H1 (cell line): ENCODE measurements around the gene CSTF3. TPM values are rescaled to one million over a fixed set of nuclear protein-coding genes. Genes with fewer than 3 reads are reported as not detected.

Source experiments
- CTCF ChIA-PET: fragments of 300-600 bp; sonication (Branson Sonifier 250); formaldehyde crosslinking; loops from one replicate; lab custom pipeline; 2021; ENCODE audit not compliant: partially characterized antibody; lab: Charles Lee
- POLR2A ChIA-PET: fragments of 300-600 bp; sonication (Branson Sonifier 250); formaldehyde crosslinking; loops from one replicate; lab custom pipeline; 2021; ENCODE audit warnings: inconsistent platforms; ENCODE audit not compliant: partially characterized antibody; lab: Charles Lee
- DNase-seq, 2 experiments: peaks; one replicate each; pipeline versions ENCODE4 v3.0.0 to v3.0.0-alpha.2; 2010 to 2022; ENCODE audit warnings: low spot score in 2 of 2, low read depth in 1 of 2, mixed read lengths in 1 of 2
- FAIRE-seq: peaks from 2 replicates; lab custom pipeline; 2011; peaks lifted over from hg19 to GRCh38; lab: Jason Lieb, UNC
- H2AFZ ChIP-seq: 2 replicates; pipeline ENCODE4 v1.8.1; 2012; ENCODE audit warnings: low read length, inconsistent platforms
- H2AK5ac ChIP-seq: 2 replicates; pipeline ENCODE4 v1.6.1; 2013; ENCODE audit warnings: low read depth, low read length
- H2BK120ac ChIP-seq: replicated peaks from 2 replicates; pipeline ENCODE3; 2013; ENCODE audit warnings: low read depth, low read length, inconsistent platforms
- H2BK12ac ChIP-seq: 2 replicates; pipeline ENCODE4 v1.6.1; 2013; ENCODE audit warnings: low read depth, low read length
- H2BK15ac ChIP-seq: 2 replicates; pipeline ENCODE4 v1.6.1; 2013; ENCODE audit warnings: low read length
- H2BK20ac ChIP-seq: 2 replicates; pipeline ENCODE4 v1.6.1; 2013; ENCODE audit warnings: low read length
- H2BK5ac ChIP-seq: 2 replicates; pipeline ENCODE4 v1.6.1; 2013; ENCODE audit warnings: low read depth, low read length
- H3K14ac ChIP-seq: 2 replicates; pipeline ENCODE4 v1.6.1; 2013; ENCODE audit warnings: inconsistent platforms; ENCODE audit not compliant: insufficient read length
- H3K18ac ChIP-seq: 2 replicates; pipeline ENCODE4 v1.6.1; 2013; ENCODE audit warnings: low read length; ENCODE audit errors: extremely low read depth
- H3K23ac ChIP-seq: 2 replicates; pipeline ENCODE4 v1.6.1; 2013; ENCODE audit warnings: inconsistent platforms; ENCODE audit not compliant: insufficient read length
- H3K23me2 ChIP-seq: 2 replicates; pipeline ENCODE4 v1.6.1; 2013; ENCODE audit warnings: low read depth, low read length
- H3K27ac ChIP-seq: 2 replicates; pipeline ENCODE4 v1.6.1; 2011; ENCODE audit warnings: low read depth, low read length, inconsistent platforms
- H3K27me3 ChIP-seq, 4 experiments: replicated peaks in 1 of 4; 1 replicate in 1 of 4; 2 replicates in 3 of 4; pipeline versions ENCODE4 v1.6.1 to v1.8.1; 2011 to 2013; ENCODE audit warnings: low read length in 3 of 4, mild to moderate bottlenecking in 3 of 4, inconsistent platforms in 2 of 4, mixed read lengths in 2 of 4, moderate library complexity in 1 of 4; ENCODE audit not compliant: control insufficient read depth in 3 of 4, insufficient read depth in 3 of 4; ENCODE audit errors: extremely low read depth in 1 of 4
- H3K36me3 ChIP-seq, 4 experiments: 2 replicates each; pipeline versions ENCODE4 v1.6.1 to v1.8.1; 2011 to 2013; ENCODE audit warnings: mild to moderate bottlenecking in 4 of 4, low read length in 3 of 4, moderate library complexity in 2 of 4, control low read depth in 1 of 4, inconsistent platforms in 1 of 4; ENCODE audit not compliant: insufficient read depth in 4 of 4, control insufficient read depth in 2 of 4
- H3K4ac ChIP-seq: replicated peaks from 2 replicates; pipeline ENCODE3; 2013; ENCODE audit warnings: low read length, low read depth, mixed read lengths, inconsistent platforms; ENCODE audit not compliant: insufficient read length
- H3K4me1 ChIP-seq, 4 experiments: replicated peaks in 1 of 4; 1 replicate in 1 of 4; 2 replicates in 3 of 4; pipeline versions ENCODE4 v1.6.1 to v1.8.1; 2011 to 2013; ENCODE audit warnings: low read length in 3 of 4, inconsistent platforms in 2 of 4, mixed read lengths in 1 of 4; ENCODE audit not compliant: insufficient read depth in 4 of 4, control insufficient read depth in 3 of 4
- H3K4me2 ChIP-seq, 2 experiments: 2 replicates each; pipeline versions ENCODE4 v1.6.1 to v1.8.1; 2011 to 2013; ENCODE audit warnings: low read depth in 2 of 2, low read length in 2 of 2, control low read depth in 1 of 2, inconsistent platforms in 1 of 2, mild to moderate bottlenecking in 1 of 2; ENCODE audit not compliant: insufficient read depth in 1 of 2
- H3K4me3 ChIP-seq, 4 experiments: fragments of 200-600, 300-600 bp in 1 of 4; sonication (generic), shearing (Covaris generic), sonication (Bioruptor Twin) in 1 of 4; 2 replicates each; pipeline versions ENCODE4 v1.5.1 to v1.8.1; 2011 to 2016; ENCODE audit warnings: low read length in 4 of 4, low read depth in 3 of 4, control low read depth in 2 of 4, inconsistent platforms in 2 of 4, mild to moderate bottlenecking in 2 of 4, mixed read lengths in 1 of 4, moderate library complexity in 1 of 4; ENCODE audit not compliant: insufficient read depth in 2 of 4; ENCODE audit errors: extremely low read depth in 1 of 4
- H3K56ac ChIP-seq: replicated peaks from 2 replicates; pipeline ENCODE3; 2013; ENCODE audit warnings: low read depth, mild to moderate bottlenecking, mixed read lengths, low read length, inconsistent platforms; ENCODE audit not compliant: insufficient read length
- H3K79me1 ChIP-seq: 2 replicates; pipeline ENCODE4 v1.6.1; 2013; ENCODE audit warnings: low read depth, low read length, control low read depth
- H3K79me2 ChIP-seq, 2 experiments: 2 replicates each; pipeline versions ENCODE4 v1.6.1 to v1.8.1; 2012 to 2013; ENCODE audit warnings: low read length in 2 of 2, mild to moderate bottlenecking in 2 of 2, inconsistent platforms in 1 of 2; ENCODE audit not compliant: insufficient read depth in 2 of 2, control insufficient read depth in 1 of 2
- H3K9ac ChIP-seq, 4 experiments: replicated peaks in 1 of 4; 1 replicate in 1 of 4; 2 replicates in 3 of 4; pipeline versions ENCODE4 v1.6.1 to v1.8.1; 2011 to 2013; ENCODE audit warnings: low read depth in 3 of 4, low read length in 3 of 4, control low read depth in 2 of 4, mild to moderate bottlenecking in 2 of 4, moderate library complexity in 2 of 4, inconsistent platforms in 1 of 4; ENCODE audit errors: extremely low read depth in 1 of 4
- H3K9me3 ChIP-seq, 2 experiments: 2 replicates each; pipeline versions ENCODE4 v1.6.1 to v1.8.1; 2012 to 2013; ENCODE audit warnings: mild to moderate bottlenecking in 2 of 2, moderate library complexity in 2 of 2, control low read depth in 1 of 2, inconsistent platforms in 1 of 2, low read depth in 1 of 2, low read length in 1 of 2, mixed read lengths in 1 of 2; ENCODE audit not compliant: insufficient read depth in 2 of 2
- H4K20me1 ChIP-seq, 2 experiments: replicated peaks in 1 of 2; 2 replicates each; pipeline versions ENCODE3 to v1.8.1; 2011 to 2013; ENCODE audit warnings: inconsistent platforms in 2 of 2, low read length in 2 of 2, mild to moderate bottlenecking in 1 of 2; ENCODE audit not compliant: insufficient read depth in 2 of 2, control insufficient read depth in 1 of 2
- H4K5ac ChIP-seq: 2 replicates; pipeline ENCODE4 v1.6.1; 2013; ENCODE audit warnings: low read length, low read depth, mixed read lengths, inconsistent platforms; ENCODE audit not compliant: insufficient read length
- H4K8ac ChIP-seq: 2 replicates; pipeline ENCODE4 v1.8.0; 2013; ENCODE audit warnings: mild to moderate bottlenecking, moderate library complexity, low read length, inconsistent platforms; ENCODE audit not compliant: insufficient read depth; ENCODE audit errors: extremely low read depth
- H4K91ac ChIP-seq: replicated peaks from 2 replicates; pipeline ENCODE3; 2013; ENCODE audit warnings: low read length, mixed read lengths, inconsistent platforms; ENCODE audit not compliant: insufficient read length
- POU5F1 ChIP-seq: IDR thresholded peaks from 2 replicates; pipeline ENCODE4 v1.6.1; 2011; ENCODE audit warnings: low read depth, mild to moderate bottlenecking, low read length, moderate library complexity
- TCF12 ChIP-seq: IDR thresholded peaks from 2 replicates; pipeline ENCODE4 v1.6.1; 2011; ENCODE audit warnings: low read depth, mild to moderate bottlenecking, low read length
- USF2 ChIP-seq: IDR thresholded peaks from 2 replicates; pipeline ENCODE4 v1.6.1; 2011; ENCODE audit warnings: low read length, improper control_type of control experiment
- ZNF274 ChIP-seq: IDR thresholded peaks from 2 replicates; pipeline ENCODE4 v1.7.0; 2012; ENCODE audit warnings: low read length, borderline replicate concordance; ENCODE audit errors: extremely low read depth
- WGBS, 2 experiments: shearing (Covaris generic) in 1 of 2; methylation state at CpG; one replicate each; pipeline versions ENCODE4 v1.1.6 to v1.1.7; 2013 to 2015; ENCODE audit warnings: low lambda C conversion rate in 2 of 2, mixed read lengths in 2 of 2, inconsistent platforms in 1 of 2, low coverage in 1 of 2, missing lambda C conversion rate in 1 of 2; ENCODE audit not compliant: insufficient replicate concordance in 2 of 2, insufficient coverage in 1 of 2, insufficient read length in 1 of 2; ENCODE audit errors: extremely low coverage in 1 of 2, missing lambda C conversion rate in 1 of 2; 5-methylcytosine and 5-hydroxymethylcytosine counted together
- polyA plus RNA-seq, 7 experiments: library from polyadenylated mRNA; depleted of rRNA in 3 of 7; stranded (reverse) in 5 of 7; unstranded in 2 of 7; fragments of >200 nt in 5 of 7; fragments of 200-250 nt in 2 of 7; gene quantifications; 1 replicate in 5 of 7; 2 replicates in 1 of 7; 4 replicates in 1 of 7; pipeline versions ENCODE4 v1.2.1 to v1.2.3, GENCODE V29; 2011 to 2013; ENCODE audit warnings: missing spikeins in 2 of 7, mixed read lengths in 2 of 7
- total RNA-seq: library from RNA; stranded (reverse); fragmentation: NEBNext Ultra II Directional; extraction: Animal tissue kit (Norgen Biotek cat#: 25700); gene quantifications from 2 replicates; pipeline ENCODE4 v1.2.1, GENCODE V29; 2021

Gene CSTF3
- total and polyA plus RNA-seq, 2 of the 8 experiments (the other 6 are each of a cell fraction or from before 2014, with no cell fraction given): 22.3 to 54.7 TPM

DNA sequence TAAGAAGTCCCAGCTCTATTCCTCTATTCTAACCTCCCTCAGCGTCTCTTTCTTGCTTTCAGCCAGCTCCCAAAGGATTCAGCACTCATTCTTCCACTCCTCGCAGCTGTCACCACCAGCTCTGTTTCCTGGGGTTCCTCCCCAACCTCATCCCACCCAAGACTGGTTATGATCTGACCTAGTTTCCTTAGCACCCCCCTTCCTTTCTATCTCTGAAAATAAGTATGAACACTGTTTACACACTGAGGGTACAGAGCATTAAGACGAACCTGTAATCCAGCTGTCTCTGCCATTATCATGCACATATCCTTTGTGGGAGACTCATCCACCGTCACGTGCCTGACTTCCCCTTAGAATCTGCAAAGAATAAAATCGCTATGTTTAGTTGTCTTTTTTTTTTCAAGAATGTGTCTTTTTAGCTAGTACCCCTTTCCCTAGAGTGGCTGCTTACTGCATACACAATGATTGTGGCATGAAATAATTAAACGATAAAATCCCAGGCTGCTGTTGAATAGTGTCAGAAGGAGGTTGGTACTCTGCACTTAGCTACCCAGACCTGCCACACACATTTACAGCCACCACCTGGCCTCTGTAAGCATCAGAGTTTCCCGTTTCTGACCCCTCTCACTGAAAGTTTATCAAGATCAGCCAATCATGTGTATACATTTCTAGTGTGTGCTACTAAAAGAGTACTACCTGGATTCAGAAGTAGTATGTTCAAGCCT, 26.9 kb upstream of the CSTF3 start:
- 42% methylated on average over 8 of the region's 8 CpGs; no CpG with 5 or more reads in 1 of the 2 experiments for WGBS, 2 experiments
- Histone ChIP-seq H3K18ac (no peak overlapping the region), H2BK15ac (0 out of 2 replicates have a peak overlapping the region, but pooled peaks have one; percentile 72), H2AFZ (no peak overlapping the region; the same call in 1 of the 2 replicates), H2BK5ac (no peak overlapping the region), H3K27ac (no peak overlapping the region), H2BK20ac (no peak overlapping the region; the same call in 1 of the 2 replicates), H2BK12ac (no peak overlapping the region), H3K9me3 (no peaks in the 10 kb centered on the region), H3K23me2 (no peaks in the 10 kb centered on the region), H3K56ac (no peak overlapping the region), H3K4me1 (peaks cover 5 to 9% (median 7%) of the 10 kb centered on the region in 4 experiments; a peak in 6 of 7 replicates), H3K36me3 (no peaks in the 10 kb centered on the region), H3K14ac (no peak overlapping the region), H3K4me3 (peak overlapping the region in 1 of 4 experiments; percentile 26; a peak in 1 of 8 replicates), H4K5ac (no peak overlapping the region)
- TF ChIP-seq TCF12: 0 out of 2 replicates have a peak, but pooled peaks have one; percentile 5
- peak; percentile 81; the same call in 1 of the 2 replicates for TF ChIP-seq POU5F1
- peak; percentile 63; the same call in 1 of the 2 replicates for TF ChIP-seq USF2
- TF ChIP-seq ZNF274: no peak
- TF ChIP-seq, all 59 proteins: peak for 3
- H4K8ac ChIP-seq: no peak overlapping the region
- peak; percentile 58 for FAIRE-seq
- H3K4me2 ChIP-seq: peak overlapping the region; percentile 25 to 55
- H3K79me2 ChIP-seq: no peaks in the 10 kb centered on the region
- ChIA-PET POLR2A (interaction anchor here (0.7 to 1.7 kb wide), 4 partner anchors 10 to 441 kb away, joined by 3 to 6 read pairs (median 4); partner anchors contain the start of gene CSTF3), CTCF (interaction anchor here (0.6 to 2.7 kb wide), 7 partner anchors 10 to 379 kb away, joined by 3 to 13 read pairs (median 4); partner anchors contain the start of gene HIPK3)
- no peak overlapping the region for H3K23ac ChIP-seq
- no peak overlapping the region for H3K4ac ChIP-seq
- H4K20me1 ChIP-seq: no peaks in the 10 kb centered on the region
- H2AK5ac ChIP-seq: no peak overlapping the region
- H3K79me1 ChIP-seq: no peaks in the 10 kb centered on the region
- H4K91ac ChIP-seq: no peak overlapping the region
- no peak for DNase-seq
- H3K27me3 ChIP-seq: no peaks in the 10 kb centered on the region
- no peak overlapping the region for H2BK120ac ChIP-seq
- no peak overlapping the region for H3K9ac ChIP-seq
